Keratinocyte (primary cell): ENCODE data around the gene LAMA3.

Experiments used
- EZH2 ChIP-seq: IDR thresholded peaks from one replicate; pipeline ENCODE4 v1.6.1; 2012; ENCODE audit warnings: inconsistent platforms, mild to moderate bottlenecking, low read length, moderate library complexity
- TF ChIP-seq, protein P1 (sequence below), 3 experiments: IDR thresholded peaks in 1 of 3; conservative IDR thresholded peaks in 1 of 3; optimal IDR thresholded peaks in 1 of 3; 2 replicates in 2 of 3; 3 replicates in 1 of 3; pipeline versions ENCODE3 to v1.5.1; 2011; ENCODE audit warnings: low read length in 3 of 3, mild to moderate bottlenecking in 3 of 3, moderate library complexity in 2 of 3, control low read depth in 1 of 3, inconsistent platforms in 1 of 3; ENCODE audit not compliant: insufficient read depth in 2 of 3; ENCODE audit errors: extremely low read depth in 1 of 3

DNA sequence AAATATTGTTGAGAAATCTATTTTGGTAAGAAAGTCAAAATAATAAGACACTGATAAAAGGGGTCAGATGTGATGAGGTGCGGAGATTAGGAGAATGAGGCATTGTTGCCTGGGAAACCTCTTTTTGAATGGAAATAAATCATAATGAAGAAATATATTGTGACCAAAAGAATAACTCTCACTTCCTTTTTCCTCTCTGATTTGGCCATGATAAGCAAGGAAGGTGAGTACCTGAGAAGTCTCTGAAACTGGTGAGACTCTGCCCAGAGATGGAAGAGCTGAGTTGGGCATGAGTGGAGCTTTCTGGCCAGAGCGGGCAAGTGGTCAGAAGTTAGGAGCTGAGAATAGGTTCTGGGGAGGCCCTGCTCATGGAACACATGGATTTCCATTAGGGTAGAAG is 11.8 kb downstream of the LAMA3 start:
- TF ChIP-seq, protein P1, sequence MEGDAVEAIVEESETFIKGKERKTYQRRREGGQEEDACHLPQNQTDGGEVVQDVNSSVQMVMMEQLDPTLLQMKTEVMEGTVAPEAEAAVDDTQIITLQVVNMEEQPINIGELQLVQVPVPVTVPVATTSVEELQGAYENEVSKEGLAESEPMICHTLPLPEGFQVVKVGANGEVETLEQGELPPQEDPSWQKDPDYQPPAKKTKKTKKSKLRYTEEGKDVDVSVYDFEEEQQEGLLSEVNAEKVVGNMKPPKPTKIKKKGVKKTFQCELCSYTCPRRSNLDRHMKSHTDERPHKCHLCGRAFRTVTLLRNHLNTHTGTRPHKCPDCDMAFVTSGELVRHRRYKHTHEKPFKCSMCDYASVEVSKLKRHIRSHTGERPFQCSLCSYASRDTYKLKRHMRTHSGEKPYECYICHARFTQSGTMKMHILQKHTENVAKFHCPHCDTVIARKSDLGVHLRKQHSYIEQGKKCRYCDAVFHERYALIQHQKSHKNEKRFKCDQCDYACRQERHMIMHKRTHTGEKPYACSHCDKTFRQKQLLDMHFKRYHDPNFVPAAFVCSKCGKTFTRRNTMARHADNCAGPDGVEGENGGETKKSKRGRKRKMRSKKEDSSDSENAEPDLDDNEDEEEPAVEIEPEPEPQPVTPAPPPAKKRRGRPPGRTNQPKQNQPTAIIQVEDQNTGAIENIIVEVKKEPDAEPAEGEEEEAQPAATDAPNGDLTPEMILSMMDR (optimal IDR thresholded peaks at IDR 0.05 in 1 of 3, IDR thresholded peaks at IDR 0.05 in 1 of 3, conservative IDR thresholded peaks at IDR 0.05 in 1 of 3; ENCODE audit: extremely low read depth in 1 of 3, insufficient read depth in 2 of 3, low read length in 3 of 3): no peak
- no peak for TF ChIP-seq EZH2
